Lower leg skin (tissue), 3 donors: ENCODE results near the gene CAPN1.
"Not testable (repeated sequence)": the region's sequence is repeated elsewhere in the genome, so short reads cannot be mapped to it uniquely, and the experiment has no call there.

Source experiments
- CTCF ChIP-seq, 3 donors: fragments of 450-650 bp; IDR thresholded peaks; one replicate each; pipeline ENCODE4 v1.5.1; 2016; ENCODE audit warnings: antibody characterized with exemption in 3 of 3, mild to moderate bottlenecking in 3 of 3, moderate library complexity in 2 of 3
- POLR2A ChIP-seq, 2 donors: fragments of 450-650 bp; IDR thresholded peaks; one replicate each; pipeline ENCODE4 v1.6.1; 2016 to 2017; ENCODE audit warnings: antibody characterized with exemption in 2 of 2, mild to moderate bottlenecking in 1 of 2, moderate library complexity in 1 of 2

- not testable (repeated sequence) for TF ChIP-seq CTCF, POLR2A (IDR thresholded peaks at IDR 0.05)
Measured at GRCh38 chr11:65174571-65175010, 7.1 kb upstream of the CAPN1 start.
